Breast epithelium (tissue), 4 donors: ENCODE results near the gene NEK11. TPM values are rescaled to one million over a fixed set of nuclear protein-coding genes. Genes with fewer than 3 reads are reported as not detected.

Source experiments
- DNase-seq, 2 donors: peaks; one replicate each; pipeline ENCODE4 v3.0.0-alpha.2; 2019; ENCODE audit warnings: low spot score in 2 of 2
- H3K27ac ChIP-seq, 2 donors: fragments of 200-600 bp; sonication (generic) in 1 of 2; one replicate each; pipeline ENCODE4 v1.5.1; 2016 to 2019; ENCODE audit warnings: mild to moderate bottlenecking in 1 of 2
- H3K27me3 ChIP-seq, 2 donors: fragments of 200-600 bp; sonication (generic) in 1 of 2; one replicate each; pipeline versions ENCODE4 v1.5.1 to v1.6.0; 2017 to 2019; ENCODE audit warnings: control low read depth in 1 of 2, mild to moderate bottlenecking in 1 of 2
- H3K36me3 ChIP-seq: fragments of 200-600 bp; one replicate; pipeline ENCODE4 v1.5.1; 2019
- H3K4me1 ChIP-seq, 2 donors: fragments of 200-600 bp; sonication (generic); one replicate each; pipeline ENCODE4 v1.5.1; 2016 to 2019; ENCODE audit warnings: control low read depth in 1 of 2
- H3K4me3 ChIP-seq, 3 donors: fragments of 200-600 bp; sonication (generic); 1 replicate in 2 of 3; 2 replicates in 1 of 3; pipeline ENCODE4 v1.5.1; 2016 to 2019; ENCODE audit warnings: mild to moderate bottlenecking in 3 of 3, moderate library complexity in 2 of 3
- H3K9me3 ChIP-seq, 2 donors: fragments of 200-600 bp; sonication (generic) in 1 of 2; one replicate each; pipeline ENCODE4 v1.5.1; 2016 to 2019; ENCODE audit warnings: control low read depth in 1 of 2
- POLR2A ChIP-seq: fragments of 450-650 bp; IDR thresholded peaks from one replicate; pipeline ENCODE4 v1.6.1; 2016; ENCODE audit warnings: antibody characterized with exemption, mild to moderate bottlenecking, moderate library complexity
- POLR2AphosphoS5 ChIP-seq, 3 donors: sonication (generic); formaldehyde crosslinking; IDR thresholded peaks; one replicate each; pipeline ENCODE4 v1.6.1; 2017; ENCODE audit warnings: antibody characterized with exemption in 3 of 3
- intact Hi-C: fragments of 100-400 bp; cut with DNase I; formaldehyde crosslinking; loops from one replicate; pipeline ENCODE4 v1.15.1; 2023; ENCODE audit warnings: low total_unique reads
- total RNA-seq, 3 donors: library from RNA; depleted of rRNA; stranded (reverse); fragments of >200 nt; gene quantifications; one replicate each; pipeline ENCODE4 v1.1.0, GENCODE V29; 2016
- TF ChIP-seq, protein P1 (sequence below), 3 donors: fragments of 450-650 bp; IDR thresholded peaks; one replicate each; pipeline ENCODE4 v1.5.1; 2016 to 2017; ENCODE audit warnings: antibody characterized with exemption in 3 of 3, mild to moderate bottlenecking in 3 of 3, moderate library complexity in 3 of 3

The NEK11 gene
- total RNA-seq, 3 donors from 2014 or later: 7.4 to 18.3 (median 16.4) TPM

DNA sequence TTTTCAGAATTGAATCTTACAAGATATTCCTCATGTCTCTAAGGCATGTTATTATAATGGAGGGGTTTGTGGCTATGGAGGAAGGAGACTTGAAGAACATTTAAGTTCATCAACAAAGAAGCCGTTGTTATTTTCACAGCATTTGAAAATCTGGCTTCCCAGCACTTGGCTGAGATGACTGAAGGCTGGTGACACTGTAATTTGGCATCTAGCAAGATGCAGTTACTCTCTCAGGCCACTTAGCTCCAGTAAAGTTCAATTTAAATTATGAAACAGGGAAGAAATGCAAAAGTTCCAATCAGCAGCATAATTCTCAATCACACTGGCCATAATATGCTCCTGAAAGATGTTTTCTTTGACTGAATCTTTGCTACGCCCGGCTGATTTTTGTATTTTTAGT, 215.5 kb downstream of the NEK11 start:
- Histone ChIP-seq H3K27ac (no peak overlapping the region), H3K4me1 (no peaks in the 10 kb centered on the region), H3K27me3 (no peaks in the 10 kb centered on the region), H3K9me3 (no peaks in the 10 kb centered on the region), H3K4me3 (no peak overlapping the region), H3K36me3 (no peaks in the 10 kb centered on the region)
- TF ChIP-seq POLR2AphosphoS5 (IDR thresholded peaks at IDR 0.05): no peak
- TF ChIP-seq POLR2A: no peak
- TF ChIP-seq, protein P1, sequence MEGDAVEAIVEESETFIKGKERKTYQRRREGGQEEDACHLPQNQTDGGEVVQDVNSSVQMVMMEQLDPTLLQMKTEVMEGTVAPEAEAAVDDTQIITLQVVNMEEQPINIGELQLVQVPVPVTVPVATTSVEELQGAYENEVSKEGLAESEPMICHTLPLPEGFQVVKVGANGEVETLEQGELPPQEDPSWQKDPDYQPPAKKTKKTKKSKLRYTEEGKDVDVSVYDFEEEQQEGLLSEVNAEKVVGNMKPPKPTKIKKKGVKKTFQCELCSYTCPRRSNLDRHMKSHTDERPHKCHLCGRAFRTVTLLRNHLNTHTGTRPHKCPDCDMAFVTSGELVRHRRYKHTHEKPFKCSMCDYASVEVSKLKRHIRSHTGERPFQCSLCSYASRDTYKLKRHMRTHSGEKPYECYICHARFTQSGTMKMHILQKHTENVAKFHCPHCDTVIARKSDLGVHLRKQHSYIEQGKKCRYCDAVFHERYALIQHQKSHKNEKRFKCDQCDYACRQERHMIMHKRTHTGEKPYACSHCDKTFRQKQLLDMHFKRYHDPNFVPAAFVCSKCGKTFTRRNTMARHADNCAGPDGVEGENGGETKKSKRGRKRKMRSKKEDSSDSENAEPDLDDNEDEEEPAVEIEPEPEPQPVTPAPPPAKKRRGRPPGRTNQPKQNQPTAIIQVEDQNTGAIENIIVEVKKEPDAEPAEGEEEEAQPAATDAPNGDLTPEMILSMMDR (IDR thresholded peaks at IDR 0.05): no peak
- intact Hi-C loops: no loop called here
- DNase-seq: no peak

DNA sequence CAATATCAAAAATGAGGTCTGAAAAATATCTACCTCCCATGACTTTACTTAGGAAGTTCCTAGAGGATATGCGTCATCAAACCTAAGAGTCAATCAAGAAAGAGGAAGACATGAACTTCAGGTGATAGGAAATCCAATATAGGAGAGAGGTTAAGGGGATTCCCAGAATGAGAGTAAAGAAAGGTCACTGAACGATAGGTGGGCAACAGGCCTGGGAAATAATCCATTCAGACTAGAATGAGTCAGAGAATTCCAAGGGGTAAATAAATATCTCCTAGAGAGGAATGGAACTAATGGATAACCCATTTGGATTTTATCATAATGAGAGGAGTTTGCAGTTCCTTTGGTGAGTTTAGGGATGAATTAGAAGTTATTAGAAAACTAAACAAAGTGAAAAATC, 223.8 kb downstream of the NEK11 start:
- Histone ChIP-seq H3K9me3 (no peaks in the 10 kb centered on the region), H3K36me3 (no peaks in the 10 kb centered on the region), H3K27me3 (no peaks in the 10 kb centered on the region), H3K27ac (no peak overlapping the region), H3K4me3 (no peak overlapping the region), H3K4me1 (no peaks in the 10 kb centered on the region)
- no peak for DNase-seq
- TF ChIP-seq POLR2AphosphoS5 (IDR thresholded peaks at IDR 0.05): no peak
- no peak for TF ChIP-seq POLR2A
- TF ChIP-seq, protein P1 (IDR thresholded peaks at IDR 0.05): no peak
- intact Hi-C loops: no loop called here

DNA sequence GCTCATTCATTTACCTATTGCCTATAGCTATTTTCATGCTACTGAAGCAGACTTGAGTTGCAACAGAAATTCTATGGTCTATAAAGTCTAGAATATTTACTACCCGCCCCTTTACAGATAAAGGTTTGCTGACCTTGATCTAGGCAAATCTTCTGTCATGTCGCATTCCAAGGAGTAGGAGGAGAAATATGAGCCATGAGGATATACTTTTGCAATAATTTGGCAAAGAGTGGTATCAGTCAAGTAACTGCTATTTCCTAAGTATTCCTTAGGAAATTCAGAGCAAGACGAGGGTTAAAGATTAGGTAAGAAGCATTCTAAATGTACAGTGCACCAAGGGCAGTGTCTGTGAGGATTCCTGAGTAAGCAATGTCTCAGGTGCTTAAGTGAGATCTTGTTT, 233.8 kb downstream of the NEK11 start:
- TF ChIP-seq, protein P1 (IDR thresholded peaks at IDR 0.05): no peak
- no peak for TF ChIP-seq POLR2AphosphoS5 (IDR thresholded peaks at IDR 0.05)
- no peak for TF ChIP-seq POLR2A
- H3K27me3 ChIP-seq: no peaks in the 10 kb centered on the region
- H3K27ac ChIP-seq: no peak overlapping the region
- H3K9me3 ChIP-seq: peaks cover 9 to 10% of the 10 kb centered on the region in 2 donors
- H3K4me1 ChIP-seq: no peaks in the 10 kb centered on the region
- no peak for DNase-seq
- no peaks in the 10 kb centered on the region for H3K36me3 ChIP-seq
- H3K4me3 ChIP-seq: no peak overlapping the region
- intact Hi-C loops: no loop called here

DNA sequence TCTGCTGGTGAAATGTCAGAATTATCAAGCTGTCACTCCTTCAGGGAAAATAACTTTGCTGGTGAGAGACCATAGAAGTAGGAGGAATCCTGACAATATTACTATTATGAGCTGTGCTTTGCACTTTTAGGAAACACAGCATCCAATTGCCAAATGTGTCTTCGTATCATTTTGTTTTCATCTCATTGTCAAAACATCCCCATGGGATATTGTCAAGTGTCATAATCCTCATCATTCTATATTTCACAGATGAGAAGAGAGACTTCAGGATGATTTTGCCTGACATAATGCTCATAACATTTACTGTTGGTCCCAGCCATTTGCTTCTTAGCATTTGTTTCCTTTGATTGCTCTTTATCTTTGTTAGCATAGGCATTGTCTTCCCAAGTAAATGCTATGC, 234.4 kb downstream of the NEK11 start:
- intact Hi-C loops: no loop called here

DNA sequence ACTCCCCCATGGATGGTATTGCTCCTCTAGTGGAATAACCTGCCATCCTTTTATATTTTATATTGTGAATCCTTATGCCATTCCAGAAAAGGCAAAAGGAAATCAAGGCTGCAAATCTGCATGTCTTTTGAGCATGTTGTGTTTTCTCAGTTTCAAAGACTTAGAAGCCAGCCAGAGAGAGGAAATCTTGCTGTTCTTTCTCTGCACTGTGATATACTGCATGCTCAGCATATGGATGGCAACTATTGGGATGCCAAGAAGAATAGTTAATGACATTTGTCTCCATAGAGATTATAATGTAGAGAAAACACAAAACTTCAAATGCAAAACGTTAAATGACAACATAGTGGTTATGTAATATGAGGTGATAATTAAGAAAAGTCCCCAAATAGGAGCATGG, 248.9 kb downstream of the NEK11 start:
- Histone ChIP-seq H3K36me3 (no peaks in the 10 kb centered on the region), H3K27me3 (no peaks in the 10 kb centered on the region), H3K27ac (no peak overlapping the region), H3K4me3 (no peak overlapping the region), H3K9me3 (no peaks in the 10 kb centered on the region), H3K4me1 (no peaks in the 10 kb centered on the region)
- no peak for TF ChIP-seq POLR2AphosphoS5 (IDR thresholded peaks at IDR 0.05)
- TF ChIP-seq, protein P1 (IDR thresholded peaks at IDR 0.05): no peak
- TF ChIP-seq POLR2A: no peak
- intact Hi-C loops: no loop called here
- no peak for DNase-seq

More for the DNA sequence above, 234.4 kb downstream of the NEK11 start:
- H3K36me3 ChIP-seq: no peaks in the 10 kb centered on the region
- no peak overlapping the region for H3K27ac ChIP-seq
- H3K27me3 ChIP-seq: no peaks in the 10 kb centered on the region
- TF ChIP-seq, protein P1 (IDR thresholded peaks at IDR 0.05): no peak
- TF ChIP-seq POLR2AphosphoS5 (IDR thresholded peaks at IDR 0.05) (no peak), POLR2A (no peak)
- H3K4me1 ChIP-seq: no peaks in the 10 kb centered on the region
- peaks cover 9 to 10% of the 10 kb centered on the region in 2 donors for H3K9me3 ChIP-seq
- no peak overlapping the region for H3K4me3 ChIP-seq
- DNase-seq: no peak
